Panc1 (cell line): ENCODE data around the gene WBP2.
"Not testable (repeated sequence)": the region's sequence is repeated elsewhere in the genome, so short reads cannot be mapped to it uniquely, and the experiment has no call there.

Experiments
- CTCF ChIP-seq: fragments of 450-650 bp; IDR thresholded peaks from 2 replicates; pipeline ENCODE4 v1.5.1; 2017; ENCODE audit warnings: mild to moderate bottlenecking
- POLR2AphosphoS5 ChIP-seq: IDR thresholded peaks from 2 replicates; pipeline ENCODE4 v1.6.1; 2012; ENCODE audit warnings: mild to moderate bottlenecking, low read depth, low read length, moderate library complexity
- REST ChIP-seq, 2 experiments: IDR thresholded peaks; 2 replicates each; pipeline ENCODE4 v1.6.1; 2011 to 2012; ENCODE audit warnings: low read depth in 2 of 2, control low read depth in 1 of 2, low read length in 1 of 2, mild to moderate bottlenecking in 1 of 2, moderate library complexity in 1 of 2; ENCODE audit not compliant: insufficient read depth in 1 of 2
- SIN3A ChIP-seq: IDR thresholded peaks from 2 replicates; pipeline ENCODE4 v1.6.1; 2012; ENCODE audit warnings: low read depth, mild to moderate bottlenecking, low read length, moderate library complexity, borderline replicate concordance; ENCODE audit not compliant: insufficient read depth
- TCF7L2 ChIP-seq: IDR thresholded peaks from 2 replicates; pipeline ENCODE4 v1.6.1; 2011; ENCODE audit warnings: mild to moderate bottlenecking, low read depth, low read length, inconsistent platforms

- TF ChIP-seq POLR2AphosphoS5; CTCF; TCF7L2; REST (IDR thresholded peaks at IDR 0.05; ENCODE audit: insufficient read depth in 1 of 2, low read depth in 2 of 2, low read length in 1 of 2); SIN3A: not testable (repeated sequence)
These were observed 3.5 kb downstream of the WBP2 start for GRCh38 chr17:75851693-75851991.
